ENCODE results near the gene RPS2.
"Not testable (repeated sequence)": the region's sequence is repeated elsewhere in the genome, so short reads cannot be mapped to it uniquely, and the experiment has no call there.

The RPS2 gene

GRCh38 chr16:1964506-1965395 is at the start of gene RPS2:
RPS2 (minus strand) TSS chr16:1964826; CDS start chr16:1964625, 201 bp downstream.
- peak; percentile 99 for DNase-seq

GRCh38 chr16:2013527-2013926 is 48.9 kb upstream of the RPS2 start:
- no peak for DNase-seq

GRCh38 chr16:2011726-2012125 is 47.1 kb upstream of the RPS2 start:
- not testable (repeated sequence) for DNase-seq

- DNase-seq = peak; percentile 85
Measured at GRCh38 chr16:2009791-2010510, 45.3 kb upstream of the RPS2 start, which contains the start of gene ZNF598. ZNF598 (minus strand) TSS chr16:2009821.

- no peak for DNase-seq
Measured at GRCh38 chr16:2009164-2009711, 44.6 kb upstream of the RPS2 start.

GRCh38 chr16:2008631-2009163 is 44.1 kb upstream of the RPS2 start:
- peak; percentile 68 for DNase-seq

GRCh38 chr16:2008009-2008526 is 43.4 kb upstream of the RPS2 start:
- no peak for DNase-seq

- no peak for DNase-seq
Measured at GRCh38 chr16:2007081-2007836, 42.6 kb upstream of the RPS2 start.

- no peak for DNase-seq
Measured at GRCh38 chr16:2006317-2006716, 41.7 kb upstream of the RPS2 start.

- DNase-seq = no peak
Measured at GRCh38 chr16:2005646-2006045, 41.0 kb upstream of the RPS2 start.

- DNase-seq = no peak
Measured at GRCh38 chr16:2004795-2005517, 40.3 kb upstream of the RPS2 start.

- DNase-seq = peak; percentile 95
Measured at GRCh38 chr16:2003827-2004641, 39.4 kb upstream of the RPS2 start.

GRCh38 chr16:2003231-2003826 is 38.7 kb upstream of the RPS2 start:
- no peak for DNase-seq

- no peak for DNase-seq
Measured at GRCh38 chr16:2002406-2003230, 38.0 kb upstream of the RPS2 start.

GRCh38 chr16:2001456-2002355 is 37.1 kb upstream of the RPS2 start:
- DNase-seq = no peak

GRCh38 chr16:2001035-2001434 is 36.4 kb upstream of the RPS2 start:
- DNase-seq = no peak

- no peak for DNase-seq
Measured at GRCh38 chr16:1999866-2000514, 35.4 kb upstream of the RPS2 start.

Measured in activated CD4-positive, alpha-beta T cell treated with anti-CD3 and anti-CD28 coated beads for 48 hours (primary cell).